SU-DHL-6 (cell line): ENCODE results near the gene THOC1.

Experiments
- H2AFZ ChIP-seq: fragments of 200-600 bp; sonication (generic); 2 replicates; pipeline ENCODE4 v1.6.1; 2014; ENCODE audit warnings: low read depth, mild to moderate bottlenecking, moderate library complexity, mixed read lengths, antibody characterized with exemption, low read length; ENCODE audit not compliant: severe bottlenecking
- H3F3A ChIP-seq: fragments of 200-600 bp; shearing (Covaris generic); 2 replicates; pipeline ENCODE4 v1.6.0; 2016; ENCODE audit warnings: antibody characterized with exemption, mild to moderate bottlenecking; ENCODE audit not compliant: insufficient read depth
- H3K27ac ChIP-seq: fragments of 200-600 bp; sonication (generic); 2 replicates; pipeline ENCODE4 v1.5.1; 2016; ENCODE audit warnings: low read depth, mild to moderate bottlenecking, low read length, moderate library complexity, mixed read lengths
- H3K27me3 ChIP-seq: fragments of 200-600 bp; sonication (generic), shearing (Covaris generic); 2 replicates; pipeline ENCODE4 v1.6.0; 2014; ENCODE audit warnings: mild to moderate bottlenecking, low read length
- H3K36me3 ChIP-seq: fragments of 200-600 bp; sonication (generic); 2 replicates; pipeline ENCODE4 v1.6.1; 2014; ENCODE audit warnings: mild to moderate bottlenecking, low read length, mixed read lengths
- H3K4me2 ChIP-seq: fragments of 300-600, 200-600 bp; shearing (Covaris generic), sonication (generic); 2 replicates; pipeline ENCODE4 v1.6.0; 2014; ENCODE audit warnings: low read length, low read depth, mild to moderate bottlenecking; ENCODE audit not compliant: poor library complexity, severe bottlenecking
- H3K4me3 ChIP-seq: fragments of 200-600 bp; sonication (generic); 2 replicates; pipeline ENCODE4 v1.5.1; 2014; ENCODE audit warnings: antibody characterized with exemption, low read length, mild to moderate bottlenecking, mixed read lengths; ENCODE audit not compliant: insufficient read depth, poor library complexity, severe bottlenecking
- H3K79me2 ChIP-seq: fragments of 200-600 bp; sonication (generic); 2 replicates; pipeline ENCODE4 v1.6.1; 2014; ENCODE audit warnings: mild to moderate bottlenecking, low read length, moderate library complexity; ENCODE audit not compliant: insufficient read depth
- H3K9ac ChIP-seq: fragments of 200-600 bp; sonication (generic); 2 replicates; pipeline ENCODE4 v1.7.0; 2014; ENCODE audit warnings: mild to moderate bottlenecking, low read length
- H3K9me2 ChIP-seq: fragments of 200-600 bp; sonication (generic); replicated peaks from 2 replicates; pipeline ENCODE4 v1.6.1; 2014; ENCODE audit warnings: low read length; ENCODE audit not compliant: insufficient read depth
- H3K9me3 ChIP-seq: fragments of 200-600 bp; sonication (generic); 2 replicates; pipeline ENCODE4 v1.6.1; 2014; ENCODE audit warnings: low read length, mixed read lengths; ENCODE audit not compliant: insufficient read depth
- H4K20me1 ChIP-seq: fragments of 200-600 bp; sonication (generic); 2 replicates; pipeline ENCODE4 v1.6.1; 2014; ENCODE audit warnings: low read depth, mild to moderate bottlenecking, antibody characterized with exemption, low read length, moderate library complexity, mixed read lengths
- EZH2phosphoT487 ChIP-seq: fragments of 200-600 bp; sonication (generic), shearing (Covaris generic); conservative IDR thresholded peaks from 2 replicates; pipeline ENCODE4 v1.6.1; 2018; ENCODE audit warnings: mild to moderate bottlenecking, antibody characterized with exemption, low read length, moderate library complexity, mixed read lengths
- TF ChIP-seq, protein P1 (sequence below): fragments of 200-600 bp; sonication (generic); IDR thresholded peaks from one replicate; pipeline ENCODE4 v1.5.1; 2017; ENCODE audit warnings: antibody characterized with exemption, mild to moderate bottlenecking, low read length, moderate library complexity; ENCODE audit not compliant: insufficient read depth, poor library complexity, severe bottlenecking

THOC1 gene

DNA sequence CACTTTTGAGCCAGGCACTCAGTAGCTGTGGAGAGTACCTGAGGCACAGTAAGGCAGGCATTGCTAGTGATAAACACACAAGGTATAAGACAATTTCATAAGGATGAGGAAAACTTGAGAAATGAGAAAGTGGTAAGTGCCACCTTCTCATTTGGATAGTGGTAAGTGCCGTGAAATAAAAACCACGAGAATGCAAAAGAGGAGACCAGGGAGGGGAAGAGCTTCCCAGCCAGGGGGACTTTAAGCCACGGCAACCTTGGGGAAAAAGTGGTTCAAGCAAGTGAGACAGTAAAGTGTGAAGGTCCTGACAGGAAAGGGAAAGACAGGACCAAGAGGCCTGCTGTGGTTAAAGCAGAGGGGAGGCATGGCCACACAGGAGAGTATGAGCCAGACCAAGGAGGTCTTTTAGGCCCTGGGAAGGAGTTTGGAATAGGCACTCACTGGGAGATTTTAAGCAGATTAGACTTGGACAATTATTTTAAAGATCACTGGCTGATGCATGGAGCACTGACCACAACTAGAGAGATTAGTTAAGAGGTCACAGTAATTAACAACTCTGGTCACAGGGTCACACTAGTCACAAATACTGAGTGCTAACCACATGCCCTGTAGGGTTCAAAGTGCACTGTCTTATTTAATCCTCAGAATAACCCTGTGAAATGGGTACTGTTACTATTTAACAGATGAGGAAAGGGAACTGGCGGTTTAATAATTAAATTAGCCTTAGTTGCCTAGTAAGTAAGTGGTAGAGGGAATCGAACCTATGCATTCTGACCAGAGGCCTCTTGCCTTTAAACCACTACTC, 50.1 kb downstream of the THOC1 start:
- H3K36me3 ChIP-seq = peaks cover 74% of the 10 kb centered on the region
- no peak overlapping the region for H3K9ac ChIP-seq
- H3K27ac ChIP-seq = no peak overlapping the region

DNA sequence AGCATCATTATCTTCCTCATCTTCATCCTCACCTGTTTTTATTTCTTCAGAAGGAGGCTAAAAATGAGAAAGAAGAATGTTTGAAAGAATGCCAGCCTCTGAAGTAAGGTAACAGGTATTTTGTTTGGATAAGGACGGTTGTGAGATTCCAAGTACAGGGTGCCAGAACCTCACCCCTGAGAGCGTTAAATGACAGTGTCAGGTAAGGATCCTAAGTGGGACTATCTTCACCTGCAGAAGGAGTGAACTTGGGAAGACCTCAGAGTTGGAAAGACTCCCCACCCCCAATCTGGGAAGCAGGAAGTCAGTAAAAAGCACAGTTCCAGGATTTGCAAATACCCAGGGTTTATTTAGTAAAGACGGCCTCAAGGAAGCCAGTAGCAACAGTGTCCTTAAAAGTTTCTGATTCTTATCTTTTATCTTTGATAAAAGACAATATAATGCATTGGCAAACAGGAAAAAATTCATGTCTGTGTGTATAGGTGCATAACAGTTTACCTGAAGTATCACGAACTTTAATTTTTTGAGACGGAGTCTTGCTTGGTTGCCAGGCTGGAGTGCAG, 52.3 kb downstream of the THOC1 start:
- no peak for TF ChIP-seq EZH2phosphoT487
- TF ChIP-seq, protein P1, sequence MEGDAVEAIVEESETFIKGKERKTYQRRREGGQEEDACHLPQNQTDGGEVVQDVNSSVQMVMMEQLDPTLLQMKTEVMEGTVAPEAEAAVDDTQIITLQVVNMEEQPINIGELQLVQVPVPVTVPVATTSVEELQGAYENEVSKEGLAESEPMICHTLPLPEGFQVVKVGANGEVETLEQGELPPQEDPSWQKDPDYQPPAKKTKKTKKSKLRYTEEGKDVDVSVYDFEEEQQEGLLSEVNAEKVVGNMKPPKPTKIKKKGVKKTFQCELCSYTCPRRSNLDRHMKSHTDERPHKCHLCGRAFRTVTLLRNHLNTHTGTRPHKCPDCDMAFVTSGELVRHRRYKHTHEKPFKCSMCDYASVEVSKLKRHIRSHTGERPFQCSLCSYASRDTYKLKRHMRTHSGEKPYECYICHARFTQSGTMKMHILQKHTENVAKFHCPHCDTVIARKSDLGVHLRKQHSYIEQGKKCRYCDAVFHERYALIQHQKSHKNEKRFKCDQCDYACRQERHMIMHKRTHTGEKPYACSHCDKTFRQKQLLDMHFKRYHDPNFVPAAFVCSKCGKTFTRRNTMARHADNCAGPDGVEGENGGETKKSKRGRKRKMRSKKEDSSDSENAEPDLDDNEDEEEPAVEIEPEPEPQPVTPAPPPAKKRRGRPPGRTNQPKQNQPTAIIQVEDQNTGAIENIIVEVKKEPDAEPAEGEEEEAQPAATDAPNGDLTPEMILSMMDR = no peak
- H2AFZ ChIP-seq = no peak overlapping the region
- H3K9me2 ChIP-seq = no peaks in the 10 kb centered on the region
- no peaks in the 10 kb centered on the region for H4K20me1 ChIP-seq
- H3K4me3 ChIP-seq = no peak overlapping the region
- peaks cover 78% of the 10 kb centered on the region for H3K36me3 ChIP-seq
- H3K27ac ChIP-seq = no peak overlapping the region
- H3K27me3 ChIP-seq = no peaks in the 10 kb centered on the region
- H3K9me3 ChIP-seq = no peaks in the 10 kb centered on the region
- H3K79me2 ChIP-seq = no peaks in the 10 kb centered on the region
- peaks cover 5% of the 10 kb centered on the region; the same call in 1 of the 2 replicates for H3F3A ChIP-seq
- no peak overlapping the region for H3K9ac ChIP-seq
- H3K4me2 ChIP-seq = no peak overlapping the region

More for the DNA sequence above, 50.1 kb downstream of the THOC1 start:
- TF ChIP-seq EZH2phosphoT487 = no peak
- TF ChIP-seq, protein P1 = no peak
- H3K9me3 ChIP-seq = no peaks in the 10 kb centered on the region
- H4K20me1 ChIP-seq = no peaks in the 10 kb centered on the region
- H3K79me2 ChIP-seq = no peaks in the 10 kb centered on the region
- H2AFZ ChIP-seq = no peak overlapping the region
- H3F3A ChIP-seq = peaks cover 12% of the 10 kb centered on the region; the same call in 1 of the 2 replicates
- no peak overlapping the region for H3K4me2 ChIP-seq
- H3K27me3 ChIP-seq = no peaks in the 10 kb centered on the region
- no peaks in the 10 kb centered on the region for H3K9me2 ChIP-seq
- no peak overlapping the region for H3K4me3 ChIP-seq

DNA sequence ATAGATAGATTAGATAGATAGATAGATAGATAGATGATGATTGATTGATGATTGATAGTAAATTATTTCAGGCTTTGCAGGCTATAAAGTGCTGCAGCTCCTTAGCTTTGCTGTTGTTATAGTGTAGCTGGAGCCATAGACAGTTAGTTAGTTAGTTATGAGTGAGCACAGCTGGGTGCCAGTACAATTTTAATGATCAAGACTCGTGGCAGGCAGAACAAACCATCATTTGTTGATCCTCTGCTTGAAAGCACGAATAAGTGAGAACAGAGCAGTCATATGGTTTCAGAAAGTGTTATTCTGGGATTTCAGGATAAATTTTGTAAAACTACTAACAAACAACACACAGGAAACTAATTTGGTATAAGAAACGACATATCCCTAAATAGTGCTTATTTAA, 53.9 kb downstream of the THOC1 start:
- Histone ChIP-seq H3K79me2 (no peaks in the 10 kb centered on the region), H3K27ac (no peak overlapping the region), H3K9me3 (no peaks in the 10 kb centered on the region), H3K36me3 (peaks cover 80% of the 10 kb centered on the region), H2AFZ (no peak overlapping the region), H3K4me2 (no peak overlapping the region), H3K27me3 (no peaks in the 10 kb centered on the region), H3F3A (peaks cover 3% of the 10 kb centered on the region; the same call in 1 of the 2 replicates), H3K9me2 (no peaks in the 10 kb centered on the region), H3K4me3 (no peak overlapping the region), H4K20me1 (no peaks in the 10 kb centered on the region), H3K9ac (no peak overlapping the region)
- TF ChIP-seq EZH2phosphoT487 = no peak
- TF ChIP-seq, protein P1 = no peak
